ENCODE measurements around the gene FBL. TPM values are rescaled to one million over a fixed set of nuclear protein-coding genes. Genes with fewer than 3 reads are reported as not detected.

FBL gene
- total and polyA plus RNA-seq, 2 donors (not counting 1 experiment from before 2014, with no cell fraction given): 253 to 376 TPM

- Histone ChIP-seq H3K4me3 (ENCODE audit: control extremely low read depth in 1 of 5, extremely low read depth in 1 of 5, insufficient read depth in 1 of 5, low read depth in 2 of 5, low read length in 4 of 5) (peak overlapping the region in 4 of 5 experiments; percentile 92 to 100 (median 98)), H3K36me3 (replicated peaks in 1 of 2; ENCODE audit: control extremely low read depth in 1 of 2, control insufficient read depth in 1 of 2, extremely low read depth in 1 of 2, insufficient read depth in 2 of 2, low read length in 1 of 2) (peaks cover 6 to 71% of the 10 kb centered on the region in 2 experiments), H3K9me3 (ENCODE audit: control extremely low read depth in 1 of 3, control insufficient read depth in 2 of 3, insufficient read depth in 1 of 3, low read length in 2 of 3) (no peaks in the 10 kb centered on the region), H3K9ac (ENCODE audit: low read length) (peak overlapping the region; percentile 100), H3K4me1 (ENCODE audit: control insufficient read depth in 2 of 2, insufficient read depth in 2 of 2, low read length in 2 of 2) (peaks cover 16 to 30% of the 10 kb centered on the region in 2 donors), H3K27ac (ENCODE audit: low read length in 2 of 2) (peak overlapping the region; percentile 94 to 99), H2AFZ (ENCODE audit: insufficient read depth, low read depth, low read length, poor library complexity, severe bottlenecking) (peak overlapping the region; percentile 94), H3K4me2 (replicated peaks; ENCODE audit: low read depth, low read length, poor library complexity, severe bottlenecking) (peak overlapping the region; percentile 99), H4K20me1 (ENCODE audit: control insufficient read depth, insufficient read depth, low read length, poor library complexity, severe bottlenecking) (peaks cover 32% of the 10 kb centered on the region), H3K27me3 (replicated peaks in 1 of 4; ENCODE audit: control extremely low read depth in 1 of 4, control insufficient read depth in 3 of 4, insufficient read depth in 4 of 4, low read length in 3 of 4) (no peaks in the 10 kb centered on the region), H3K79me2 (ENCODE audit: control insufficient read depth, insufficient read depth, low read length) (peaks cover 36% of the 10 kb centered on the region)
- no peak for TF ChIP-seq CTCF (IDR thresholded peaks at IDR 0.05)
- no peak for TF ChIP-seq EZH2 (IDR thresholded peaks at IDR 0.05; ENCODE audit: borderline replicate concordance, insufficient read depth, low read depth, low read length, poor library complexity, severe bottlenecking)
- ATAC-seq (ENCODE audit: low read depth) (no peak), DNase-seq (no peak)
- 2% methylated on average over 24 of the region's 24 CpGs for WGBS (ENCODE audit: insufficient coverage)
- ChIA-PET POLR2A (interaction anchor here (0.8 to 1.7 kb wide), 5 partner anchors 11 to 335 kb away, joined by 3 to 21 read pairs (median 5); partner anchors contain the start of genes DLL3, FBL and PSMC4), CTCF (interaction anchor here (0.5 to 2.1 kb wide), 6 partner anchors 8 to 596 kb away, joined by 3 to 47 read pairs (median 4); partner anchors contain the start of genes FBL and PSMC4)
- Mint-ChIP-seq H3K27me3 (no peaks in the 10 kb centered on the region), H3K4me1 (peaks cover 37% of the 10 kb centered on the region), H3K4me3 (peak overlapping the region; percentile 87), H3K27ac (peak overlapping the region; percentile 89), H3K9me3 (ENCODE audit: insufficient read depth) (no peaks in the 10 kb centered on the region)
- intact Hi-C loops (cut with micrococcal nuclease): loop anchor here (1.0 to 10.0 kb wide), 5 partner anchors 9 to 744 kb away; partner anchors contain the start of genes FBL, PSMC4, SHKBP1 and SUPT5H
Measured at GRCh38 chr19:39833160-39833463, 13.1 kb downstream of the FBL start.

DNA sequence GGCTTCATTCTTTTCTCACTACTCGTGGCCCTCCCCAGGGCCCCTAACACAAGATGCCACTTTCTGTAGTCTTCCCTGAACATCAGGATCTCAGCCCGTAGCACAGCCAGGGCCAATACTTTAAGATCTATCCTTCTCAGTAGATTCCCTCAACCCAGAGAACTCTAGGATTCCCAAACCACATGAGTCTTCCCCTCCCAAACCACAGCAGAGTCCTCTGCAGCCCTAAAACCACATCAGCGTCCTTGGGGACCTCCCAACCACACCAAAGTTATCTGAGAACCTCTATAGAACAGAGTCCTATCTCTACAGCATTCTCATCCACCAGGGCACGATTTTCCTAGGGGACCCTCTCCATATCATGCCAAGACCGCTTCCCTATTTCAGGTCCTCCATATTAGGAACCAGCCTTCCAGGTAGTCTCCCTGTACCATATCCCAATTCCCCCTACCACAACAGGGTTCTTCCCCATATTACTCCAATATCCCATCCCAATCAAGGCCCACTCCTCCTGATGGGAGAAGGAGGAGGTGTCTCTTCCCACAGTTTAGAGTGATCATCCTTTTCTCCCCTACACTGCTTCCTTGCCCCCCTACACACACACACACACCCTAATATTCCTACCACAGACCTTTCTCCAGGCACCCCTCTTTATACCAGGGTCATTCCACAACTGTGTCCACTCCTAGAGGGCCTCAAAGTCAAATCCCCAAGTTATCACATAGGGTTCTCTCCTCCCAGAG is 13.7 kb downstream of the FBL start:
- POLR2A ChIA-PET: no interaction called here

More for the DNA sequence above, 13.7 kb downstream of the FBL start:
- Mint-ChIP-seq H3K4me1 (peaks cover 37% of the 10 kb centered on the region), H3K4me3 (peak overlapping the region; percentile 87), H3K9me3 (ENCODE audit: insufficient read depth) (no peaks in the 10 kb centered on the region), H3K27me3 (no peaks in the 10 kb centered on the region), H3K27ac (peak overlapping the region; percentile 89)
- CTCF ChIA-PET: interaction anchor here (1.1 to 2.1 kb wide), 2 partner anchors 7 to 12 kb away, joined by 3 to 47 read pairs; partner anchors contain the start of gene FBL
- Histone ChIP-seq H3K9ac (ENCODE audit: low read length) (peak overlapping the region; percentile 100), H3K79me2 (ENCODE audit: control insufficient read depth, insufficient read depth, low read length) (peaks cover 36% of the 10 kb centered on the region), H3K9me3 (ENCODE audit: control extremely low read depth in 1 of 3, control insufficient read depth in 2 of 3, insufficient read depth in 1 of 3, low read length in 2 of 3) (no peaks in the 10 kb centered on the region), H3K4me3 (ENCODE audit: control extremely low read depth in 1 of 5, extremely low read depth in 1 of 5, insufficient read depth in 1 of 5, low read depth in 2 of 5, low read length in 4 of 5) (peak overlapping the region in 4 of 5 experiments; percentile 92 to 100 (median 98)), H2AFZ (ENCODE audit: insufficient read depth, low read depth, low read length, poor library complexity, severe bottlenecking) (peak overlapping the region; percentile 94), H3K27ac (ENCODE audit: low read length in 2 of 2) (peak overlapping the region; percentile 94 to 99), H4K20me1 (ENCODE audit: control insufficient read depth, insufficient read depth, low read length, poor library complexity, severe bottlenecking) (peaks cover 32% of the 10 kb centered on the region), H3K4me1 (ENCODE audit: control insufficient read depth in 2 of 2, insufficient read depth in 2 of 2, low read length in 2 of 2) (peaks cover 16 to 36% of the 10 kb centered on the region in 2 donors), H3K4me2 (replicated peaks; ENCODE audit: low read depth, low read length, poor library complexity, severe bottlenecking) (peak overlapping the region; percentile 99), H3K27me3 (replicated peaks in 1 of 4; ENCODE audit: control extremely low read depth in 1 of 4, control insufficient read depth in 3 of 4, insufficient read depth in 4 of 4, low read length in 3 of 4) (no peaks in the 10 kb centered on the region), H3K36me3 (replicated peaks in 1 of 2; ENCODE audit: control extremely low read depth in 1 of 2, control insufficient read depth in 1 of 2, extremely low read depth in 1 of 2, insufficient read depth in 2 of 2, low read length in 1 of 2) (peaks cover 2 to 71% of the 10 kb centered on the region in 2 experiments)
- intact Hi-C loops (cut with micrococcal nuclease): loop anchor here (1.0 to 10.0 kb wide), 5 partner anchors 8 to 745 kb away; partner anchors contain the start of genes FBL, PSMC4, SHKBP1 and SUPT5H
- 40% methylated on average over 5 of the region's 5 CpGs for WGBS (ENCODE audit: insufficient coverage)
- DNase-seq (no peak), ATAC-seq (ENCODE audit: low read depth) (no peak)
- TF ChIP-seq CTCF (IDR thresholded peaks at IDR 0.05) (no peak), EZH2 (IDR thresholded peaks at IDR 0.05; ENCODE audit: borderline replicate concordance, insufficient read depth, low read depth, low read length, poor library complexity, severe bottlenecking) (no peak)

Measured in B cell (primary cell).